Measurements from ENCODE around the gene ARMH4. TPM values are rescaled to one million over a fixed set of nuclear protein-coding genes. Genes with fewer than 3 reads are reported as not detected.

The ARMH4 gene, protein sequence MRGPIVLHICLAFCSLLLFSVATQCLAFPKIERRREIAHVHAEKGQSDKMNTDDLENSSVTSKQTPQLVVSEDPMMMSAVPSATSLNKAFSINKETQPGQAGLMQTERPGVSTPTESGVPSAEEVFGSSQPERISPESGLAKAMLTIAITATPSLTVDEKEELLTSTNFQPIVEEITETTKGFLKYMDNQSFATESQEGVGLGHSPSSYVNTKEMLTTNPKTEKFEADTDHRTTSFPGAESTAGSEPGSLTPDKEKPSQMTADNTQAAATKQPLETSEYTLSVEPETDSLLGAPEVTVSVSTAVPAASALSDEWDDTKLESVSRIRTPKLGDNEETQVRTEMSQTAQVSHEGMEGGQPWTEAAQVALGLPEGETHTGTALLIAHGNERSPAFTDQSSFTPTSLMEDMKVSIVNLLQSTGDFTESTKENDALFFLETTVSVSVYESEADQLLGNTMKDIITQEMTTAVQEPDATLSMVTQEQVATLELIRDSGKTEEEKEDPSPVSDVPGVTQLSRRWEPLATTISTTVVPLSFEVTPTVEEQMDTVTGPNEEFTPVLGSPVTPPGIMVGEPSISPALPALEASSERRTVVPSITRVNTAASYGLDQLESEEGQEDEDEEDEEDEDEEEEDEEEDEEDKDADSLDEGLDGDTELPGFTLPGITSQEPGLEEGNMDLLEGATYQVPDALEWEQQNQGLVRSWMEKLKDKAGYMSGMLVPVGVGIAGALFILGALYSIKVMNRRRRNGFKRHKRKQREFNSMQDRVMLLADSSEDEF
- total RNA-seq (10 to 100 TPM in 1 of 2 donors, 1 to 10 TPM in 1; 1.8 to 14.2 TPM), polyA plus RNA-seq (under 1 TPM; 0.40 to 0.47 TPM)
- long read RNA-seq, donor 1 = 0 reads
- long read RNA-seq, donor 2, full-length matches to known transcripts = 1 of 214 reads
- long read RNA-seq, donor 2, partial matches to known transcripts = 164 of 214 reads
- long read RNA-seq, donor 2, other reads (novel, unspliced or antisense) = 49 of 214 reads
- long read RNA-seq, donor 3, partial matches to known transcripts = 116 of 172 reads
- long read RNA-seq, donor 3, other reads (novel, unspliced or antisense) = 56 of 172 reads
- long read RNA-seq, donor 4 = 0 reads
- long read RNA-seq, donor 5, full-length matches to known transcripts = 2 of 112 reads
- long read RNA-seq, donor 5, partial matches to known transcripts = 105 of 112 reads
- long read RNA-seq, donor 5, other reads (novel, unspliced or antisense) = 5 of 112 reads

DNA sequence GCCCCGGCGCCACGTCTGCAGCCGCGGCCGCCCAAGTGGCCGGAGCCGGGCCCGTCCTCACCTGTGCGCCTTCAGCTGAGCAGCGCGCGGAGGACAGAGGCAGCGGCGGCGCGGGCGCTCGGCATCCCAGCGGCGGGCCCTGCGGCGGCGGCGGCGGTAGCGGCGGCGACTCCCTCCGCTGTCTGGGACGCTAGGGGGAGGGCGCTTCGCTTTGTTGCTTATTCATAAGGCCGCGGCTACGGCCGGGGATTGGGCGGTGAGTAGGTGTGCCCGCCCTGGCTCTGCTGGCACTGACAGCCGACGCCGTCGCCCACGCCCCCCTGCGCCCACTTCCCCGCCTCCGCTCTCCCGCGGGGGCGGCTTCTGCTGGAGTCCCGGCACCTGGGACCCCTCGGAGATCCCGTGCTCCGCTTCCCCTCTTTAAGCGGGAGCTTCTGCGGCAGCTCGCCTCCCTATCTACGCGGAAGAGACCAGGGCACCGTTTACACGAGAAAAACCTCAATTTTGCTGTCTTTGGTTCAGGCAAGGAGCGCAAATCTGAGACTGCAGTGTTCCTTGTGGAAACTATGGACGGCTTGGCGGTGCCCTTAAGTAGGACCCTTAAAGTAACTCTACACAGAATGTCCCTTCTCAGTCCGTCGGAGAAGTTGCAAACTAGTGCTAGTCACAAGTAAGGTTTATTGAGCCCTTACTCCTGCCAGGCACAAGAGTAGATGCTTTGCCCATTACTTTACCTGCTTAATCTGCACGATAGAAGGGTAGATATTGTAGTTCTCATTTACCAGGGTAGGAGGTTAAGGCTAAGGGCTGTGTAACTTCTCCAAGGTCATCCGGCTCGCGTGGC lies at the start of gene ARMH4:
ARMH4 (minus strand) TSS at position 200 of the 844 bp plus-strand sequence. CDS start 12,855 bp downstream, outside the sequence.
- 1% methylated on average over 64 to 70 of the region's 70 CpGs for WGBS, 2 donors
- no peaks in the 10 kb centered on the region for H3K9me3 ChIP-seq (ENCODE audit: control insufficient read depth in 4 of 4, insufficient read depth in 3 of 4, low read length in 3 of 4)
- TF ChIP-seq, protein P1, sequence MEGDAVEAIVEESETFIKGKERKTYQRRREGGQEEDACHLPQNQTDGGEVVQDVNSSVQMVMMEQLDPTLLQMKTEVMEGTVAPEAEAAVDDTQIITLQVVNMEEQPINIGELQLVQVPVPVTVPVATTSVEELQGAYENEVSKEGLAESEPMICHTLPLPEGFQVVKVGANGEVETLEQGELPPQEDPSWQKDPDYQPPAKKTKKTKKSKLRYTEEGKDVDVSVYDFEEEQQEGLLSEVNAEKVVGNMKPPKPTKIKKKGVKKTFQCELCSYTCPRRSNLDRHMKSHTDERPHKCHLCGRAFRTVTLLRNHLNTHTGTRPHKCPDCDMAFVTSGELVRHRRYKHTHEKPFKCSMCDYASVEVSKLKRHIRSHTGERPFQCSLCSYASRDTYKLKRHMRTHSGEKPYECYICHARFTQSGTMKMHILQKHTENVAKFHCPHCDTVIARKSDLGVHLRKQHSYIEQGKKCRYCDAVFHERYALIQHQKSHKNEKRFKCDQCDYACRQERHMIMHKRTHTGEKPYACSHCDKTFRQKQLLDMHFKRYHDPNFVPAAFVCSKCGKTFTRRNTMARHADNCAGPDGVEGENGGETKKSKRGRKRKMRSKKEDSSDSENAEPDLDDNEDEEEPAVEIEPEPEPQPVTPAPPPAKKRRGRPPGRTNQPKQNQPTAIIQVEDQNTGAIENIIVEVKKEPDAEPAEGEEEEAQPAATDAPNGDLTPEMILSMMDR (IDR thresholded peaks at IDR 0.05; ENCODE audit: control extremely low read depth, extremely low read depth) = no peak
- H3K27ac ChIP-seq (ENCODE audit: low read depth in 1 of 2, low read length in 1 of 2) = peak within 1 kb of the TSS in 1 of 2 donors; percentile 36
- peak within 1 kb of the TSS; percentile 70 for H3K4me3 ChIP-seq
- H3K4me1 ChIP-seq (ENCODE audit: control insufficient read depth in 5 of 5, insufficient read depth in 5 of 5, low read length in 5 of 5) = peaks cover 0 to 15% (median 0%) of the 10 kb centered on the region in 5 donors
- ATAC-seq (ENCODE audit: insufficient read depth, low FRiP score) (peak; percentile 99), DNase-seq (peak; percentile 89 to 95 (median 92))
- H3K27me3 ChIP-seq (ENCODE audit: control insufficient read depth in 3 of 3, insufficient read depth in 3 of 3, low read length in 2 of 3) = peaks cover 0 to 13% (median 9%) of the 10 kb centered on the region in 3 donors
- H3K36me3 ChIP-seq (ENCODE audit: control insufficient read depth in 4 of 4, insufficient read depth in 4 of 4, low read length in 4 of 4) = no peaks in the 10 kb centered on the region
- peak within 1 kb of the TSS; percentile 41 to 86 for H3K9ac ChIP-seq (ENCODE audit: insufficient read depth in 1 of 2, low read length in 2 of 2)

DNA sequence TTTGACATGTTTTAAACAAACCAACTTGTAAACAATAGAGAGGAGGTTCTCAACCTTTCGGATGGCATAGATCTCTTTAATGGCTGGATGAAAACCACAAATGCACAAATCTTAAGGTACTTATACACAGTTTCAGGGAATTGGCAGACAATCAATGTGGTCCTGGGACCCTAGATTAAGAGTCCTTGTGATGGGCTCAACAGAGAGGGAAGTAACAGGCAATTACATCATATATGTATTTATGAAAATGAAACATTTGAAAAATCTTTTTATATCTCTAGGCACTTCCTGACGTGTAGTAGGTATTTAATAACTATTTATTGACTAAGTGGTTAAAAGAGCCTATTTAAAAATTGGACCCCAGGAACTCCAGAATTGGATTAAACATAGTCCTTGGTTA lies 48.8 kb upstream of the ARMH4 start:
- Histone ChIP-seq H3K9me3 (ENCODE audit: control insufficient read depth in 4 of 4, insufficient read depth in 3 of 4, low read length in 3 of 4) (no peaks in the 10 kb centered on the region), H3K27me3 (ENCODE audit: control insufficient read depth in 3 of 3, insufficient read depth in 3 of 3, low read length in 2 of 3) (peaks cover 0 to 2% (median 0%) of the 10 kb centered on the region in 3 donors), H3K36me3 (ENCODE audit: control insufficient read depth in 4 of 4, insufficient read depth in 4 of 4, low read length in 4 of 4) (peaks cover 0 to 3% (median 2%) of the 10 kb centered on the region in 4 donors), H3K4me1 (ENCODE audit: control insufficient read depth in 5 of 5, insufficient read depth in 5 of 5, low read length in 5 of 5) (peaks cover 1 to 15% (median 3%) of the 10 kb centered on the region in 5 donors), H3K9ac (ENCODE audit: insufficient read depth in 1 of 2, low read length in 2 of 2) (peak overlapping the region; percentile 87 to 94), H3K4me3 (peak overlapping the region; percentile 99), H3K27ac (ENCODE audit: low read depth in 1 of 2, low read length in 1 of 2) (peak overlapping the region in 1 of 2 donors; percentile 46)
- WGBS, 2 donors = 2 to 3% methylated on average over 2 of the region's 2 CpGs
- TF ChIP-seq, protein P1 (IDR thresholded peaks at IDR 0.05; ENCODE audit: control extremely low read depth, extremely low read depth) = no peak
- DNase-seq (peak in 2 of 3 donors; percentile 39 to 50), ATAC-seq (ENCODE audit: insufficient read depth, low FRiP score) (no peak)

GRCh38 chr14:58200480-58200841 lies 48.4 kb upstream of the ARMH4 start:
- DNase-seq = no peak
- Histone ChIP-seq H3K4me1 (ENCODE audit: control insufficient read depth in 5 of 5, insufficient read depth in 5 of 5, low read length in 5 of 5) (peaks cover 1 to 15% (median 3%) of the 10 kb centered on the region in 5 donors), H3K27ac (ENCODE audit: low read depth in 1 of 2, low read length in 1 of 2) (peak overlapping the region; percentile 89 to 99), H3K4me3 (peak overlapping the region; percentile 99), H3K9me3 (ENCODE audit: control insufficient read depth in 4 of 4, insufficient read depth in 3 of 4, low read length in 3 of 4) (no peaks in the 10 kb centered on the region), H3K9ac (ENCODE audit: insufficient read depth in 1 of 2, low read length in 2 of 2) (peak overlapping the region; percentile 87 to 94), H3K27me3 (ENCODE audit: control insufficient read depth in 3 of 3, insufficient read depth in 3 of 3, low read length in 2 of 3) (peaks cover 0 to 4% (median 0%) of the 10 kb centered on the region in 3 donors), H3K36me3 (ENCODE audit: control insufficient read depth in 4 of 4, insufficient read depth in 4 of 4, low read length in 4 of 4) (peaks cover 0 to 3% (median 2%) of the 10 kb centered on the region in 4 donors)
- ATAC-seq (ENCODE audit: insufficient read depth, low FRiP score) = no peak
- 0% methylated on average over 11 of the region's 11 CpGs for WGBS, 2 donors
- TF ChIP-seq, protein P1 (IDR thresholded peaks at IDR 0.05; ENCODE audit: control extremely low read depth, extremely low read depth) = no peak

Data from lung (tissue), 16 donors.